ENCODE data around the gene CBX5. TPM values are rescaled to one million over a fixed set of nuclear protein-coding genes. Genes with fewer than 3 reads are reported as not detected.

CBX5 gene
- total and polyA plus RNA-seq, 10 of the 15 experiments (the other 5 are each of a cell fraction or from before 2014, with no cell fraction given): 46.7 to 138 (median 74.6) TPM

- TF ChIP-seq USF2 (IDR thresholded peaks at IDR 0.05; ENCODE audit: borderline replicate concordance, low read depth, low read length): no peak
- TF ChIP-seq RFX5 (IDR thresholded peaks at IDR 0.05; ENCODE audit: low read depth, low read length): no peak
- TF ChIP-seq TAF1 (IDR thresholded peaks at IDR 0.05; ENCODE audit: borderline replicate concordance, low read depth, low read length): peak; percentile 62; the same call in 1 of the 2 replicates
- peak; percentile 54; the same call in 1 of the 2 replicates for TF ChIP-seq TARDBP (IDR thresholded peaks at IDR 0.05; ENCODE audit: borderline replicate concordance)
- peak; percentile 3 to 99; a peak in 3 of 4 replicates for TF ChIP-seq IKZF2 (IDR thresholded peaks at IDR 0.05)
- TF ChIP-seq ATF3 (IDR thresholded peaks at IDR 0.05; ENCODE audit: borderline replicate concordance, extremely low read depth, low read depth, low read length): 0 out of 2 replicates have a peak, but pooled peaks have one; percentile 18
- no peak for TF ChIP-seq MEF2B (IDR thresholded peaks at IDR 0.05; ENCODE audit: partially characterized antibody, poor library complexity, severe bottlenecking)
- peak; percentile 52 for TF ChIP-seq MYC (IDR thresholded peaks at IDR 0.05; ENCODE audit: insufficient read depth, insufficient read length, insufficient replicate concordance, low read length, severe bottlenecking)
- peak; percentile 50 for TF ChIP-seq CREB1 (IDR thresholded peaks at IDR 0.05; ENCODE audit: low read depth)
- peak; percentile 46; the same call in 1 of the 2 replicates for TF ChIP-seq STAT1 (conservative IDR thresholded peaks at IDR 0.05)
- peak; percentile 11 for TF ChIP-seq BCL3 (IDR thresholded peaks at IDR 0.05; ENCODE audit: borderline replicate concordance, insufficient read depth, low read depth, low read length, poor library complexity, severe bottlenecking)
- TF ChIP-seq CHD4 (IDR thresholded peaks at IDR 0.05): no peak
- peak; percentile 88 for TF ChIP-seq POLR2A (IDR thresholded peaks at IDR 0.05; ENCODE audit: low read depth, low read length)
- peak; percentile 60; the same call in 1 of the 2 replicates for TF ChIP-seq RELB (IDR thresholded peaks at IDR 0.05; ENCODE audit: low read depth)
- 0 out of 2 replicates have a peak, but pooled peaks have one; percentile 18 for TF ChIP-seq ZNF207 (IDR thresholded peaks at IDR 0.05; ENCODE audit: borderline replicate concordance)
- TF ChIP-seq MYB (IDR thresholded peaks at IDR 0.05; ENCODE audit: borderline replicate concordance, low read depth, low read length): no peak
- peak; percentile 92 for TF ChIP-seq MAX (IDR thresholded peaks at IDR 0.05; ENCODE audit: low read depth, low read length)
- 0 out of 2 replicates have a peak, but pooled peaks have one; percentile 27 for TF ChIP-seq JUNB (IDR thresholded peaks at IDR 0.05)
- TF ChIP-seq EED (IDR thresholded peaks at IDR 0.05; ENCODE audit: low read depth): peak; percentile 98
- no peak for TF ChIP-seq PAX8 (IDR thresholded peaks at IDR 0.05)
- peak; percentile 99 for TF ChIP-seq PKNOX1 (IDR thresholded peaks at IDR 0.05)
- TF ChIP-seq RCOR1 (conservative IDR thresholded peaks at IDR 0.05; ENCODE audit: low read depth, low read length): no peak
- peak; percentile 100 for TF ChIP-seq NRF1 (conservative IDR thresholded peaks at IDR 0.05; ENCODE audit: low read depth, low read length)
- no peak for TF ChIP-seq ZNF24 (IDR thresholded peaks at IDR 0.05)
- 0 out of 2 replicates have a peak, but pooled peaks have one; percentile 79 for TF ChIP-seq CHD1 (IDR thresholded peaks at IDR 0.05; ENCODE audit: low read depth, low read length)
These were observed at the start of gene CBX5 (continued) for GRCh38 chr12:54279632-54280467.

All from GM12878 (cell line).